BE2C (cell line): Measurements from ENCODE around the gene WWOX.

ENCODE experiments used
- DNase-seq: peaks from one replicate; pipeline ENCODE4 v3.0.0-alpha.2; 2020
- H3K27me3 ChIP-seq: fragments of 250-450 bp; sonication (Bioruptor Pico); 2 replicates; pipeline ENCODE4 v1.5.1; 2020; ENCODE audit warnings: mild to moderate bottlenecking
- H3K36me3 ChIP-seq: fragments of 250-450 bp; sonication (Bioruptor Pico); 2 replicates; pipeline ENCODE4 v1.5.1; 2020; ENCODE audit warnings: mild to moderate bottlenecking
- H3K4me1 ChIP-seq: fragments of 250-450 bp; sonication (Bioruptor Pico); 2 replicates; pipeline ENCODE4 v1.5.1; 2020
- H3K4me3 ChIP-seq: 2 replicates; pipeline ENCODE4 v1.5.1; 2011; ENCODE audit warnings: low read depth, low read length
- H3K9me3 ChIP-seq: fragments of 250-450 bp; sonication (Bioruptor Pico); 2 replicates; pipeline ENCODE4 v1.5.1; 2020
- CTCF ChIP-seq: IDR thresholded peaks from 2 replicates; pipeline ENCODE4 v1.5.1; 2012; ENCODE audit warnings: mild to moderate bottlenecking, low read depth, low read length

Gene WWOX

GRCh38 chr16:78929841-78930240 is 830.4 kb downstream of the WWOX start:
- no peaks in the 10 kb centered on the region for H3K27me3 ChIP-seq
- H3K4me3 ChIP-seq, result no peak overlapping the region
- H3K4me1 ChIP-seq, result no peaks in the 10 kb centered on the region
- H3K9me3 ChIP-seq, result no peaks in the 10 kb centered on the region
- no peak for TF ChIP-seq CTCF
- no peaks in the 10 kb centered on the region for H3K36me3 ChIP-seq
- no peak for DNase-seq

GRCh38 chr16:78930561-78930960 is 831.1 kb downstream of the WWOX start:
- no peak for DNase-seq
- Histone ChIP-seq H3K36me3 (no peaks in the 10 kb centered on the region), H3K9me3 (no peaks in the 10 kb centered on the region), H3K4me1 (no peaks in the 10 kb centered on the region), H3K4me3 (no peak overlapping the region), H3K27me3 (no peaks in the 10 kb centered on the region)
- no peak for TF ChIP-seq CTCF

- DNase-seq, result no peak
- H3K4me3 ChIP-seq, result no peak overlapping the region
- no peaks in the 10 kb centered on the region for H3K36me3 ChIP-seq
- no peak for TF ChIP-seq CTCF
- no peaks in the 10 kb centered on the region for H3K27me3 ChIP-seq
- no peaks in the 10 kb centered on the region for H3K4me1 ChIP-seq
- no peaks in the 10 kb centered on the region for H3K9me3 ChIP-seq
Observed at GRCh38 chr16:78931267-78931666, 831.8 kb downstream of the WWOX start.

GRCh38 chr16:78931678-78932077 is 832.2 kb downstream of the WWOX start:
- Histone ChIP-seq H3K4me3 (no peak overlapping the region), H3K36me3 (no peaks in the 10 kb centered on the region), H3K4me1 (no peaks in the 10 kb centered on the region), H3K27me3 (no peaks in the 10 kb centered on the region), H3K9me3 (no peaks in the 10 kb centered on the region)
- DNase-seq, result no peak
- no peak for TF ChIP-seq CTCF

GRCh38 chr16:78932355-78932943 is 833.0 kb downstream of the WWOX start:
- TF ChIP-seq CTCF, result no peak
- Histone ChIP-seq H3K27me3 (no peaks in the 10 kb centered on the region), H3K36me3 (no peaks in the 10 kb centered on the region), H3K4me1 (no peaks in the 10 kb centered on the region), H3K4me3 (no peak overlapping the region), H3K9me3 (no peaks in the 10 kb centered on the region)
- DNase-seq, result no peak

- DNase-seq, result no peak
- TF ChIP-seq CTCF, result no peak
Observed at GRCh38 chr16:78936060-78936459, 836.6 kb downstream of the WWOX start.

More at GRCh38 chr16:78936060-78936459, 836.6 kb downstream of the WWOX start:
- no peaks in the 10 kb centered on the region for H3K9me3 ChIP-seq
- no peak overlapping the region for H3K4me3 ChIP-seq
- H3K4me1 ChIP-seq, result no peaks in the 10 kb centered on the region
- H3K27me3 ChIP-seq, result no peaks in the 10 kb centered on the region
- H3K36me3 ChIP-seq, result no peaks in the 10 kb centered on the region
